ENCODE data around the gene ZCCHC17. TPM values are rescaled to one million over a fixed set of nuclear protein-coding genes. Genes with fewer than 3 reads are reported as not detected.

ZCCHC17 gene
- total RNA-seq, 1 donor: 30.4 TPM

- no peaks in the 10 kb centered on the region for H3K27me3 ChIP-seq (ENCODE audit: insufficient read depth, low read length)
- no peak overlapping the region for H3K4me3 ChIP-seq (ENCODE audit: insufficient read depth, low read length)
- no peak for TF ChIP-seq CTCF (IDR thresholded peaks at IDR 0.05; ENCODE audit: extremely low read depth, low read depth, low read length)
- H4K20me1 ChIP-seq (ENCODE audit: insufficient read depth, low read length): no peaks in the 10 kb centered on the region
- H3K4me1 ChIP-seq (ENCODE audit: insufficient read depth, low read length): peaks cover 22% of the 10 kb centered on the region
- H3K27ac ChIP-seq (ENCODE audit: low read depth, low read length): no peak overlapping the region
- no peak overlapping the region for H2AFZ ChIP-seq (ENCODE audit: low read length)
- peaks cover 18% of the 10 kb centered on the region for H3K36me3 ChIP-seq (ENCODE audit: insufficient read depth, low read length)
- no peak overlapping the region for H3K4me2 ChIP-seq (ENCODE audit: insufficient read depth, low read length)
- no peaks in the 10 kb centered on the region for H3K9me3 ChIP-seq (ENCODE audit: low read depth, low read length)
- no peak for DNase-seq (ENCODE audit: insufficient read length, low spot score, missing footprints)
- H3K79me2 ChIP-seq (ENCODE audit: insufficient read depth, low read length): no peaks in the 10 kb centered on the region
These were observed 73.7 kb downstream of the ZCCHC17 start for GRCh38 chr1:31370565-31370964.

GRCh38 chr1:31371121-31371959, 74.5 kb downstream of the ZCCHC17 start:
- Histone ChIP-seq H3K79me2 (ENCODE audit: insufficient read depth, low read length) (no peaks in the 10 kb centered on the region), H3K4me1 (ENCODE audit: insufficient read depth, low read length) (peaks cover 22% of the 10 kb centered on the region), H3K36me3 (ENCODE audit: insufficient read depth, low read length) (peaks cover 12% of the 10 kb centered on the region), H3K9me3 (ENCODE audit: low read depth, low read length) (no peaks in the 10 kb centered on the region), H3K4me2 (ENCODE audit: insufficient read depth, low read length) (no peak overlapping the region), H3K27me3 (ENCODE audit: insufficient read depth, low read length) (no peaks in the 10 kb centered on the region), H4K20me1 (ENCODE audit: insufficient read depth, low read length) (no peaks in the 10 kb centered on the region), H3K27ac (ENCODE audit: low read depth, low read length) (no peak overlapping the region), H2AFZ (ENCODE audit: low read length) (no peak overlapping the region), H3K4me3 (ENCODE audit: insufficient read depth, low read length) (no peak overlapping the region)
- TF ChIP-seq CTCF (IDR thresholded peaks at IDR 0.05; ENCODE audit: extremely low read depth, low read depth, low read length): no peak
- DNase-seq (ENCODE audit: insufficient read length, low spot score, missing footprints): no peak

- H3K79me2 ChIP-seq (ENCODE audit: insufficient read depth, low read length): no peaks in the 10 kb centered on the region
- no peak for TF ChIP-seq CTCF (IDR thresholded peaks at IDR 0.05; ENCODE audit: extremely low read depth, low read depth, low read length)
- H2AFZ ChIP-seq (ENCODE audit: low read length): no peak overlapping the region
- no peak overlapping the region for H3K27ac ChIP-seq (ENCODE audit: low read depth, low read length)
- no peaks in the 10 kb centered on the region for H3K27me3 ChIP-seq (ENCODE audit: insufficient read depth, low read length)
- H3K4me2 ChIP-seq (ENCODE audit: insufficient read depth, low read length): peak overlapping the region; percentile 9
- H3K4me1 ChIP-seq (ENCODE audit: insufficient read depth, low read length): peaks cover 25% of the 10 kb centered on the region
- H3K9me3 ChIP-seq (ENCODE audit: low read depth, low read length): no peaks in the 10 kb centered on the region
- H3K4me3 ChIP-seq (ENCODE audit: insufficient read depth, low read length): peak overlapping the region; percentile 27
- H4K20me1 ChIP-seq (ENCODE audit: insufficient read depth, low read length): no peaks in the 10 kb centered on the region
- no peak for DNase-seq (ENCODE audit: insufficient read length, low spot score, missing footprints)
- H3K36me3 ChIP-seq (ENCODE audit: insufficient read depth, low read length): peaks cover 8% of the 10 kb centered on the region
These were observed 75.2 kb downstream of the ZCCHC17 start for GRCh38 chr1:31372051-31372450.

- Histone ChIP-seq H3K36me3 (ENCODE audit: insufficient read depth, low read length) (peaks cover 3% of the 10 kb centered on the region), H3K27ac (ENCODE audit: low read depth, low read length) (no peak overlapping the region), H3K4me1 (ENCODE audit: insufficient read depth, low read length) (peaks cover 25% of the 10 kb centered on the region), H3K79me2 (ENCODE audit: insufficient read depth, low read length) (no peaks in the 10 kb centered on the region), H3K4me2 (ENCODE audit: insufficient read depth, low read length) (peak overlapping the region; percentile 89), H3K4me3 (ENCODE audit: insufficient read depth, low read length) (peak overlapping the region; percentile 72), H3K27me3 (ENCODE audit: insufficient read depth, low read length) (no peaks in the 10 kb centered on the region), H2AFZ (ENCODE audit: low read length) (peak overlapping the region; percentile 6), H4K20me1 (ENCODE audit: insufficient read depth, low read length) (no peaks in the 10 kb centered on the region), H3K9me3 (ENCODE audit: low read depth, low read length) (no peaks in the 10 kb centered on the region)
- DNase-seq (ENCODE audit: insufficient read length, low spot score, missing footprints): peak; percentile 81
- TF ChIP-seq CTCF (IDR thresholded peaks at IDR 0.05; ENCODE audit: extremely low read depth, low read depth, low read length): no peak
These were observed 75.9 kb downstream of the ZCCHC17 start for GRCh38 chr1:31372751-31373055.
